GM18507 (cell line): ENCODE measurements around the gene NXNL1.

ENCODE experiments used
- DNase-seq: peaks from one replicate; pipeline ENCODE4 v3.0.0; 2011; ENCODE audit warnings: low read depth; ENCODE audit not compliant: insufficient read length; ENCODE audit errors: extremely low spot score
- FAIRE-seq: peaks from 2 replicates; lab custom pipeline; 2011; peaks lifted over from hg19 to GRCh38; lab: Jason Lieb, UNC

The NXNL1 gene

DNA sequence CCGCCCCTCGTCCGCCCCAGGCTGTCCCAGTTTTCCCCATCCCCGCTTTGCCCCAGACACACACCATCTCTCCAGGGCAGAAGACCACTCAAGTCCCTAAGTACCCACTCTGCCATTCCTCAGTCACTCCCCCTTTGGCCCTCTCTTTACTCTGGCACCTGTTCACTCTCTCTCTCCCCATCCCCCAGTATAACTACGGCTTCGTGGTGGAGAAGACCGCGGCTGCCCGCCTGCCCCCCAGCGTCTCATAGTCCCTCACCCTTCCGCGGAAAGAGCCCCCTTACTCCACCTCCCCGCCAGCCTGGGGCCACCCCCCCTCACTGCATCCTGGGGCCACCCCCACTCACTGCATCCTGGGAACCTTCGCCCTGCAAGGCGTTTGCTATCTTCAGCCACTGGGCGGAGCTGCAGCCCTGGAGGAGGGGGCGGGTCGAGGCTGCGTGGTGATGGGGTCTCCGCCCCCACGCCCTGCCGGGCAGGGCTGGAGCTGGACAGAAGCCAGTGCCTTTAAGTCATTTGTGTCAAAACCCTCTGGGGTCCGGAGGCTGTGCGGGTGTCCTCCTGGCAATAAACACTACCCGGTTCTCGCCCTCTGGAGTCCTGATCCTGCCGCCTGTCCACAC is 35.9 kb downstream of the NXNL1 start:
- DNase-seq: no peak
- peak; percentile 38 for FAIRE-seq

DNA sequence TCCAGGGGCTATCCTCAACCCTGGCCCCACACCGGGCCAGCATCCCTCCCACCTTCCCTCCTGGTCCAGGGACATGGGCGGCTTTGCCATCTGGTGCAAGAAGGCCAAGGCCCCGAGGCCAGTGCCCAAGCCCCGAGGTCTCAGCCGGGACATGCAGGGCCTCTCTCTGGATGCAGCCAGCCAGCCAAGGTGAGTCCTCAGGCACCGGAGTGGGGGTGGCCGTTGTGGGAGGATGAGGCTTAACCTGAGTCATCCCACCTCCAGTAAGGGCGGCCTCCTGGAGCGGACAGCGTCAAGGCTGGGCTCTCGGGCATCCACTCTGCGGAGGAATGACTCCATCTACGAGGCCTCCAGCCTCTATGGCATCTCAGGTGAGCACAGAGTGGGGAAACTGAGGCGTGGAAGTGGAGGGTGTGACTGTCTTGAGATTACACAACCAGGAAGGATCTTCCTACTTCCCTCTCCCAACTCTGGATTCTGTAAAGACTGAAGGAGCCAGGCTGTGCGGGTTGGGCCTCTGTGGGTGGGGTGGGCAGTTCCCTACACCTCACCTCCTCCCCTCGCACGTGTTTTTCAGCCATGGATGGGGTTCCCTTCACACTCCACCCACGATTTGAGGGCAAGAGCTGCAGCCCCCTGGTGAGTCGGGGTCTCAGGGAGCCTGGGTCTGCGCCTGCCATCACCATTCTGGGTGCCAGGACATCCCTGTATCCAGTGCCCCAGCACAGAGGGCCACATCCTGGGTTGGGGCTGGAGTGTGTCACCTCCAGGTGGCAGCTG is 37.1 kb downstream of the NXNL1 start:
- FAIRE-seq: no peak
- no peak for DNase-seq

DNA sequence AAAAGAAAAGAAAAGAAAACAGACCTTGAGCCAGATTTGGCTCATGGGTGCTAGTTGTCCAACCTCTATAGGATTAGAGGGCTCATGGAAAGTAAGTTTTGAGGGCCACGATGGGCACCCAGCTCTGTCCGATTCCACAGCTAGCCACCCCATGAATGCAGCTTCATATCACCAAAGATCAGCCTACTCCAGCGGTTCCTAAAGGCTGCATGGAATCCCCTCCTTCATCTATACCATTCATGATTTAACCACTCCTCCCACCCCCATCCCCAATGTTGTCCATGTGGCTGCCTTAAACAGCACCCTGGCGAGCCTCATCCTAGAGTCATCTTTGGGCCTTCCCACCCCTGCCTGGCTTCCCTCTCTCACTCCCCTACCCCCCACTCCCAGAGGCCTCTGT is 38.8 kb downstream of the NXNL1 start:
- no peak for DNase-seq
- FAIRE-seq: no peak

DNA sequence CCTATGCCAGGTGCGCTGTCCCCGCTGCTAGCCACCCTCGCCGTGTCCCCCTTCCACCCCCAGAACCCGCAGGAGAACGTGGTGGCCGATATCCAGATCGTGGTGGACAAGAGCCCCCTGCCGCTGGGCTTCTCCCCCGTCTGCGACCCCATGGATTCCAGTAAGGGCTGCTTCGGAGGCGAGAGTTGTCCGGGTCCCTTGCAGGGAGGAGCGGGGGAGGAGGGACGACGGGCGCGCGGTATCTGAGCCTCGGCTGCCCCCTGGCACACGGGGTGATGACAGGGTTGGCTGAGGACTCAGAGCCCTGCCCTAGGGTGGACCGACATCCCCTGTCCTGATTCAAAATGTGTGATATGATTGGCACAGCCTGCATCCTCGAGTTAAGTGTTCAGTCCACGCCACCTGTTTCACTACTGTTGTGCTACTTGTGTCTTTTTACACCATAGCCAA is 40.2 kb downstream of the NXNL1 start:
- DNase-seq (no peak), FAIRE-seq (no peak)

DNA sequence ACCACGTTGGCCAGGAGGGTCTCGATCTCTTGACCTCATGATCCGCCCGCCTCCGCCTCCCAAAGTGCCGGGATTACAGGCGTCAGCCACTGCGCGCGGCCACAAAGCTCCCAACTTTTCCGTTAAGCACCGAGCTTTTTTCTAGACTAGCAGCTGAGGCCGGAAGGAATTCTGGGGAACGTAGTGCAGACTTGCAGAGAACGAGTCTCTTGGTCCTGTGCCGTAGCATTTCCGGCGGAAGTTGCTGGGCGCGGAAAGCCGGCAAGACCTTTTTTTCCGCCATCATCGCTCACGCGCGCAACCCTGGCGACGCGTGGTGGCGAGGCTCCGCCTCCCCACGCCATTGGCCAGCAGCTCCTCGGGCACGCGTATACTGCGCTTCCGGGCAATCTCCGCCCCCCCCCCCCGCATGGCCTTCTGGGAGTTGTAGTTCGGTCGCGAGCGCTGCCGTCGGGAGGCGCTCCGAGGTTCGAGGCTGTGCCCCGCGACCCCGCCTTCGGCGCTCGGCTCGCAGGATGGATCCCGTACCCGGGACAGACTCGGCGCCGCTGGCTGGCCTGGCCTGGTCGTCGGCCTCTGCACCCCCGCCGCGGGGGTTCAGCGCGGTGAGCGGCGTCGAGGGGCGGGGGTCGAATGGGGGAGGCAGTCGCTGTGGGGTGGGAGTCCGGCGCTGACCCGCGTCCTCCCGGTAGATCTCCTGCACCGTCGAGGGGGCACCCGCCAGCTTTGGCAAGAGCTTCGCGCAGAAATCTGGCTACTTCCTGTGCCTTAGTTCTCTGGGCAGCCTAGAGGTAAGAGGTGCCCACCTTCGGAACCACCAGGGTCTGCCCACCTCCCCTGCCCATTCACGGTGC is 40.9 kb downstream of the NXNL1 start, which contains the start of gene MVB12A:
TSS of gene MVB12A (plus strand) at position 427 of the 854 bp plus-strand sequence. CDS start at position 516, 89 bp downstream.
- peak; percentile 99 for FAIRE-seq
- DNase-seq: peak; percentile 98

DNA sequence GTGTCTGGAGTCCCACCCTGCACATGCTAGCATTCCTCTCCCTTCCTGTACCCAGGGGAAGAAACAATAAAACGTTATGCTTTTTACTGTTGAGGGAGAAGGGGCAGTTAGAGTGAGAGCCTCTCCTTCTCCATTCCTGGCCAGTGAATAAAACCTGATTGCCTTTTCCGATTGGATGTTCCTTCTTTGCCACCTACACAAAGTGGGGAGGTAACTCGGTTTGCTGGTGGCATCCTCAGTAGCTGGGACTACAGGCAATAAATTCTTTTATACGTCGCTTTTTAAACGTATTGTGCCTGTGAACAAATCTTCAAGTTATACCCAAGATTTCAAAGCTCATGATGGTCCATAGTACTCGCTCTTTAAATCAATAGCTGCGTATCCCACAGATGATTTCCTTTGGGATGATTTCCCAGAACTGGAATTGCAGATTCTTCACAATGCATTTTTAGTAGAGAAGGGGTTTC is 41.5 kb downstream of the NXNL1 start:
- no peak for FAIRE-seq
- no peak for DNase-seq

DNA sequence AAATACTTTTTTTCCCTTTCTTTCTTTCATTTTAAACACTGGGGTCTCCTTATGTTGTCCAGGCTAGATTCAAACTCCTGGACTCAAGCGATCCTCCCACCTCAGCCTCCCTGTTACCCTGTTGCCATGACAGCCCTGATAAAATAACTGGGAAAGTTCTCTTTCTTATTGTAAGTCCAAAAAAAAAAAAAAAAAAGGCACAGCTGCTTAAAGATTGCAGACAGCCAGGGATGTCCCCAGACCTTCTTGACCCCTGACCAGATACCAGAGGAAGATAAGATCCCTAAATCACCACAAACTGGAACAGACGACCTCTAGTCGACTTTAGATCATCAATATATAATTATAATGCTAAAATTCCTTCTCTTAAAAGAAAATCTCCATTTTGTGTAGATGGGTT is 42.0 kb downstream of the NXNL1 start:
- DNase-seq (no peak), FAIRE-seq (no peak)

DNA sequence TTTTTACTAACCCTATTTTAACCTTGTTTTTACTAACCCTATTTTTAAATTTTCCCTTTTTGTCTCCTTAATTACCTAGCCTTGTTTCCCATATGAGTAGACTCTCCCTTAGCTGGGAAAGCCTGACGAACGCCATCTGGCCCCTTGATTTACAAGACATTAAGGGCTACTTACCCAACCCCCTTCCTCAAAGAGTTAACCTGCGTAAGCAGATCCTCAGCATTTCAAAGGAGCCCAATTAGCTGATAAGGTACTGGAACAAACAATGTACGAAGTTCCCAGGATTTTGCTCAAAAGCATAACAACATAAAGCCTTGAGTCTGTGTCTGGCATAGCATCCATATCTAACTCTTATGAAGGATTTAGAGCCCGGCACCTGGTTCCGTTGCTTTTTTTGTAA is 45.6 kb downstream of the NXNL1 start:
- no peak for DNase-seq
- no peak for FAIRE-seq

DNA sequence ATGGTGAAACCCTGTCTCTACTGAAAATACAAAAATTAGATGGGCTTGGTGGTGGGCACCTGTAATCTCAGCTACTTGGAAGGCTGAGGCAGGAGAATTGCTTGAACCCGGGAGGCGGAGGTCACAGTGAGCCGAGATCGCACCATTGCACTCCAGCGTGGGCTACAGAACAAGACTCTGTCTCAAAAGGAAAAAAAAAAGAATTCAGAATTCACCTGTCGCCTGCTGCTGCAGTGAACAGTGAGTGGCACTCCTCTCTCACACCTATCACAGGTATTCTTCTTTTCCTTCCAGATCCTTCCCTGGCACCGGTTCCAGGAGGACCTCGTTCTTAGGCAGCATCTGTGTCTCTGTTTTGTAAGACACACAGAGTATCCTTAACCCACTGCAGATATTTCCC is 46.6 kb downstream of the NXNL1 start:
- FAIRE-seq: no peak
- DNase-seq: no peak

DNA sequence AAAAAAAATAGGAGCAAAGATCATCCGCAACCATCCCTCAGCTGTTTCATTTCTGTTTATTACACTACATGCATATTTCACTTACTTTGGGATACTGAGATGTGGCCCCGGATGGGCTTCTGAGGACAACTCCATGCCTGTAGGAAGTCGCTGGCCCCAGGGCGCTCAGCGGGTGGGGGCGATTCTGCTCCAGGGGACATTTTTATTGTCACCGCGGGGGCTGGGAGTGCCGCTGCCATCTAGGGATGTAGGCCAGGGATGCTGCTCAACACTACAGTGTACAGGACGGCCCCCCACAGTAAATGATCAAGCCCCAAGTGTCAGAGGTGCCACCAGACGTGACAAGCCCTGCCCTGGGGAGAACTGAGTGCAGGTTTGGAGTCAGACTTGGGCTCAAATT is 48.9 kb downstream of the NXNL1 start:
- FAIRE-seq (no peak), DNase-seq (no peak)

DNA sequence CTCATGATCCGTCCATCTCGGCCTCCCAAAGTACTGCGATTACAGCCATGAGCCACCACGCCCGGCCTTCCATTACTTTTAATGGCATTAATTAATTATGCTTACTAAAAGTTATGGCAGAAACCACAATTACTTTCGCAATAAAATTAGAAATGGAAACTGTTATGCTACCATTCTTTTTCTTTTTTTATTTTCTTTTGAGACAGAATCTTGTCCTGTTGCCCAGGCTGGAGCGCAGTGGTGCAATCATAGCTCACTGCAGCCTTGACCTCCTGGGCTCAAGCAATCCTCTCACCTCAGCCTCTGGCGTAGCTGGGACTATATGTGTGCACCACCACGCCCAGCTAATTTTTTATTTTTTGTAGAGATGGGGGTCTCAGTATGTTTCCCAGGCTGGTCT is 50.7 kb downstream of the NXNL1 start:
- FAIRE-seq (no peak), DNase-seq (no peak)

DNA sequence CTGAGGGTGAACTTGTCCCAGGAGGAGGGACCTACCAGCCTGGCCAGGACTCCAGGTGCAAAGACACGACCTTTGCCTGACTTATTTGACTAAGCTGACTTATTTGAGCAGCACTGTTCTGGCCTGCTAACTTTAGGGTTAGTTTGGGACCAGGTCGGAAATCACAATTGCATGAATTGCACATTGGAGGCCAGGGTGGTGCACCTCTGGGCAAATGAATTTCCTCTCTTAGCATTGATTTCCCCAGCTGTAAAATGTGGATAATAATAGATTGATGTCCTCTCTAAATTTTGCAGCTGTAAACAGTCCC is 53.9 kb downstream of the NXNL1 start:
- DNase-seq: no peak
- FAIRE-seq: peak; percentile 44

DNA sequence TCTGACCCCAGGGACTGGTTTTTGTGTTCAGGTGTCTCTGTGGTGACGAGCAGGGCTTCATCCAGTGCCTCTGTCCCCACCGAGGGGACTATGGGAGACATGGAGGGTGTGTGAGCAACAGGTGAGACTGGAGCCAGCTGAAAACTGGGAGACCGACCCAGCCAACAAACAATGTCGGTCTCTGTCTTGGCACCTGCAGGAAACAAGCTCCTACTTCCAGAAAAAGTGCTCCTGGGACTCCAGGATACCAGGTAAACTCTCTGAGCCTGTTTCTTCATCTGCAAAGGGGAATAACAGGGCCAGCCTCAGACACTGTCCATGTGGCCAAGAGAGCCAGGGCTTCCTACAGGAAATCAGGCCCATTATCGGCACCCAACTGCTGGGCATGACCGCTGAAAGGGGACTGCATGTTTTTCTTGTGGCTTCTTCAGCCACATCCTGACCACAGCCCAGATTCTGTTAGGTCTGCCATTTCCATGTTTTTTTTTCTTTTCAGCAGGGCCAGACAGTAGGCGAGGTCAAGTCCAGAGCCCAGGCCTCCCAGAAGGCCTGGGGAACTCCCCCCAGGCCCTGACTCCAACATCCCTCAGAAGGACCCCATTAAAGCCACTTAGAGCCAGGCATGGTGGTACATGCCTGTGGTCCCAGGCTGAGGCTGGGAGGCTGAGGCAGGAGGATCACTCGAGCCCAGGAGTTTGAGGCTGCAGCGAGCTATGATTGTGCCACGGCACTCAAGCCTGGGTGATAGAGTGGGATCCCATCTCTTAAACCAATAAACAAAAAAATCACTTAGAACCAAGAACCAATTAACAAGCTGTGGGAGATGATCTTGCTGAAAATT is 54.5 kb downstream of the NXNL1 start:
- DNase-seq (no peak), FAIRE-seq (no peak)
